ENCODE measurements around the gene PSME4. TPM values are rescaled to one million over a fixed set of nuclear protein-coding genes. Genes with fewer than 3 reads are reported as not detected.
"Not testable (repeated sequence)": the region's sequence is repeated elsewhere in the genome, so short reads cannot be mapped to it uniquely, and the experiment has no call there.

The PSME4 gene
- total RNA-seq, 1 donor from 2014 or later = 42.2 TPM

DNA sequence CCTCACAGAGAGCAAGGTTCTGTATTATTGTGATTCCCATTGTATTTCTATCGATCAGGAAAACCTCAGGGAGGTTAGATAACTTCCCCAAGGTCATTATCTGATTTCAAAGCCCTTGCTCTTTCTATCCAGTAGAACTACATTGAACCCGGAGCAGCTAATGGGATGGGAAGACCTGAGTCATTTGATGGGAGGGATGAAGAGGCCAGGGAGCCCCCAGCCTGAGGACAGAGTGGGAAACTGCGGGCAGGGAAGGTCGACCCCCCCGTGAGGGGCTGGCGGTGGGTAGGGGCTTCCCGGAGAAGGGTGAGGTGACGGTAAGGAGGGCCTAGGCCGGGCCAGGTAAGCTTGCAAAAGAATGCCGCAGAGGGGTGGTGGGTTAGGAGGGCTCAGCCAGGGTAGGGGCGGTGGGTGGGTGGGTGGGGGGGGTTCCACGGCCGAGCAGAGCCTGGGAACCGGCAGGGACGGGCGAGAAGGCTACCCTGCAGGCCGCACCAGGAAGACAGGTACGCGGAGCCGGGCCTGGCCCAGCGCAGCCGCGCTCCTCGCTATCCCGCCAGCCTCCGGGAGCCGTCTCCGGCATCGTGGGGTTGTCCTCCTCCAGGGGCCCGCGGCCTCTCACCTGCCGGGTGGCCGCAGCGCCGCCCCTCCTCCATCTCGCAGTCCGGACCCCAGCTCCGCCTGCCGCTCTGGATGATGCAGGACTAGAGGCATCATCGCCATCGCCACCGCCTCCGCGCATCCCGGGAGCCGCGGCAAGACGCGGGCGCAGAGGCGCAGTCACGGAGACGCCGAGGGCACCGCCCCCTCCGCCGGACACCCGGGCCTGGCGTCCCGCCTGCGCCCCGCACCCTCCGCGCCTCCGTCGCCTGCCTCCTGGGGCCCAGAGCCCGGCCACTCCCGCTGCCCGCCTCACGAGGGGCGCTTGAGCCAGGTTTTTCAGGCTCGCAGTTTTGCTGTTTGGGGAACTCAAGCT, 111.3 kb downstream of the PSME4 start, which contains the start of gene GPR75:
Gene GPR75, minus strand, starts transcription at position 762 of the 976 bp plus-strand sequence. CDS start 5,211 bp downstream, outside the sequence.
- intact Hi-C loops (cut with DNase I) = no loop called here
- peak; percentile 58 for DNase-seq (ENCODE audit: low spot score)
- peak; percentile 70 for ATAC-seq

DNA sequence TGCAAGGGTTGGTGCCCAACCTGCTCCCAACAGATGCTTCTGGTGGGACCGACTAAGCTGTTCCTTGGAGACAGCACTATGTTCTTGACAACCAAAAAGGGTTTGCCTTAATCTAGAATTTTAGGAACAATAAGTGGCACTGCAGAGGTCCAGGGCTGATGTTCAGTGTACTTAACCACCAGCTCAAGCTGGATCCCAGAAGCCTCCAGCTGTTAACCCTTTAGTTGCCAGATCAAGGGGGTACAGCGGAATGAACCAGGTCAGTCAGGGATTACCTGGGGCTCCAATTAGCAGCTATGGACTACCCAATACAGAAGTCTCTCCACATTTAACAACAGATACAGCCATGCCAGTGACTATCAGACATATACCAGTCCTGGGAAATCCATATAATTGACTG, 114.5 kb downstream of the PSME4 start:
- intact Hi-C loops (cut with DNase I) = no loop called here
- no peak for DNase-seq (ENCODE audit: low spot score)
- no peak for ATAC-seq

DNA sequence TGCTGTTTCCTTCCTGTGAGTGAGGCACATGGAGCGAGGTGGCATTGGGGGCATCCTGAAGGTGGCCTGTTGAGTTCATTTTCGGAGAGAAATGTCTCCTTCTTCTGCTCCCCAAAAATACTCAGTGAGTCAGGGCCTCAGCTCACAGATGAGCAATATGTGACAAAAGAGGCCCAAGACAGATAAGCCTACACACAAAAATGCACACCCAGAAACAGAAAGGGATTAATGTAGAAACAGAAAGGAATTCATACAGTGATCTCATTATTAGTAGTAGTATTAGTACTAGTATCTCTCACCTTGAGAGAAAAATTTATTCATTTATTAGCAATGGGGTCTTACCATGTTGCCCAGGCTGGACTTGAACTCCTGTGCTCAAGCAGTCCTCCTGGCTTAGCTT, 116.1 kb downstream of the PSME4 start:
- DNase-seq (ENCODE audit: low spot score) = no peak
- intact Hi-C loops (cut with DNase I) = no loop called here
- no peak for ATAC-seq

DNA sequence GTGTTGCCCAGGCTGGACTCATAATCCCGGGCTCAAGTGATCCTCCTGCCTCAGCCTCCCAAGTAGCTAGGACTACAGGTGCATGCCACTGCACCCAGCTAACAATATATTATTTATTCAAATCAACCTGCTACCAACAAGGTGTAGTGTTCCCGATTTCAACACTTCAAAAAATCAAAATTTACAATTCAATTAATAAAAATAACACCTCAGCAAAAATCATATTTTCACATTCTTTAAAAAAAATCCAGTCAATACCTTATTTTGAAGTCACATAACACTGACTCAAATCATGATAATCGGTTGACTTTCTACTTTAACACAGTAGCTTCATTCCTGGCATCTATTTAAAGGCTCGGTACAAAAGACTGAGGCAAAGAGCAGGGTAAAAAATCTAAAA, 118.3 kb downstream of the PSME4 start:
- ATAC-seq (no peak), DNase-seq (ENCODE audit: low spot score) (no peak)
- intact Hi-C loops (cut with DNase I) = no loop called here

DNA sequence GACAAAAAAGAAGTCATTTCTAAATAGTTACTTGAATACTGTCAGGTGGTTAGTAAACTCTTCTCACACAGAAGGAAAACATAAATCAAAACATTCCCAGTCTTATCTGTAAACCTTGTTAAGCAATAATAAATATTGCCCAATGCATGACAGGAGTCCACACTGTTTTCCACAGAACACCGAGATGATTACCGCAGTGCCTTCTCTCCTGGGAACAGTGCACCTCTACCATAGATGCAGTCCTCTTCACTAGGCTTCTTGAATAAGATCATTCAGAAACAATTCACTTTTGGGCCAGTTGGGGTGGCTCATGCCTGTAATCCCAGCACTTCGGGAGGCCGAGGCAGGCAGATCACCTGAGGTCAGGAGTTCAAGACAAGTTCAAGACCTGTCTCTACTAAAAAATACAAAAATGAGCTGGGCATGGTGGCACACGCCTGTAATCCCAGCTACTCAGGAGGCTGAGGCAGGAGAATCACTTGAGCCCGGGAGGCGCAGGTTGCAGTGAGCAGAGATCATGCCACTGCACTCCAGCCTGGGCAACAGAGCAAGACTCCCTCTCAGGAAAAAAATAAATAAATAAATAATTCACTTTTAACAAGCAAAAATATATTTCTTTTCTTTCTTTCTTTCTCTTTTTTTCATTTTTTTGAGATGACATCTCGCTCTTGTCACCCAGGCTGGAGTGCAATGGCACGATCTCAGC, 119.6 kb downstream of the PSME4 start:
- DNase-seq (ENCODE audit: low spot score); intact Hi-C loops (cut with DNase I): not testable (repeated sequence)
- ATAC-seq = peak; percentile 24

DNA sequence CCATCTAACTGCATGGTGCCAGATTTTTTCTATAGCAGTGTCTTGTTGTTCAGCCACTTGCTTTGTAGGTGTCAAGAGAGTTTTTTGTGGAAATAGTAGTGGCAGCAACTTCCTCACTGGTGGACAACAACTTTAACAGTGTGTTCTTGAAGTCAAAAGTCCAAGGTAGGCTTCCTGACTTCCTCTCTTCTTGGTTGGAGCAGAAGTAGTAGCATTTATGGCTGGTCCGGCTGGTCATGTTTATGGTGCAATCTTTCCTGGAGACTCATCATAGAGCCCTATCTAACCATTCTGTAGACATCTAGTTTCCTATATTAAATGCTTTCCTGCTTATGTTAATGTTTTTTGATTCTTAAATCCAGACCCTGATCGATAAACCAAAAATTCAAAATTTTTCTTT, 122.7 kb downstream of the PSME4 start:
- intact Hi-C loops (cut with DNase I) = no loop called here
- DNase-seq (ENCODE audit: low spot score) (no peak), ATAC-seq (no peak)

DNA sequence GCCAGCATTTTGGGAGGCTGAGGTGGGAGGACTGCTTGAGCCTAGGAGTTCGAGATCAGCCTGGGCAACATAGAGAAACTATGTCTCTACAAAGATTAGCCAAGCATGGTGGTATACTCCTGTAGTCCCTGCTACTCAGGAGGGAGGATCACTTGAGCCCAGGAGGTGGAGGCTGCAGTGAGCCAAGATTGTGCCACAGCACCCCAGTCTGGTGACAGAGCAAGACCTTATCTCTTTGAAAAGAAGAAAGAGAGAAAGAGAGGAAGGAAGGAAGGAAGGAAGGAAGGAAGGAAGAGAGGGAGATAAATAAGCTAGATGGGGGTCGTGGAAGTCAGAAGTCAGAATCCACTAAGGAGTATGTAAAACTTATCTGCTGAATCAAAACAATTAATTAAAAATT, 127.2 kb downstream of the PSME4 start:
- intact Hi-C loops (cut with DNase I) = no loop called here
- DNase-seq (ENCODE audit: low spot score) = no peak
- ATAC-seq = no peak

DNA sequence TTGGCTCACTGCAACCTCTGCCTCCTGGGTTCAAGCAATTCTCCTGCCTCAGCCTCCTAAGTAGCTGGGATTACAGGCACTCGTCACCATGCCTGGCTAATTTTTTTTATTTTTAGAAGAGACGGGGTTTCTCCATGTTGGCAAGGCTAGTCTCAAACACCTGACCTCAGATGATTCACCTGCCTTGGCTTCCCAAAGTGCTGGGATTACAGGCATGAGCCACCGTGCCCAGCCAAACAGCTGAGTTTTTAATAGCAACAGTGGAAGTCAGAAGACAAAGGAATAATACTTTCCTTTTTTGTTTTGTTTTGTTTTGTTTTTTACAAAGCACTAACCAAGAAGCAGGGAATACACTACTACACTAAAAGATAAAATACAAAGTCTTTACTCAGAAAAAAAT, 127.9 kb downstream of the PSME4 start:
- no peak for DNase-seq (ENCODE audit: low spot score)
- ATAC-seq = no peak
- intact Hi-C loops (cut with DNase I) = no loop called here

DNA sequence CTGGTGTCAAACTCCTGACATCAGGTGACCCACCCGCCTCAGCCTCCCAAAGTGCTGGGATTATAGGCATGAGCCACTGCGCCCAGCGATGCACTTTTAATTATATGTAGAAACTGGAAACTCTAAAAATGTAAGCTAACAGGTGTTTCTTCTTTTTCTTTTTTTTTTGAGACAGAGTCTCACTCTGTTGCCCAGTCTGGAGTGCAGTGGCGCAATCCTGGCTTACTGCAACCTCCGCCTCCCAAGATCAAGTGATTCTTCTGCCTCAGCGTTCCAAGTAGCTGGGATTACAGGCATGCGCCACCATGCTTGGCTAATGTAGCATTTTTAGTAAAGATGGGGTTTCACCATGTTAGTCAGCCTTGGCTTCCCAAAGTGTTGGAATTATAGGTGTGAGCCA, 129.1 kb downstream of the PSME4 start:
- ATAC-seq; DNase-seq (ENCODE audit: low spot score); intact Hi-C loops (cut with DNase I): not testable (repeated sequence)

DNA sequence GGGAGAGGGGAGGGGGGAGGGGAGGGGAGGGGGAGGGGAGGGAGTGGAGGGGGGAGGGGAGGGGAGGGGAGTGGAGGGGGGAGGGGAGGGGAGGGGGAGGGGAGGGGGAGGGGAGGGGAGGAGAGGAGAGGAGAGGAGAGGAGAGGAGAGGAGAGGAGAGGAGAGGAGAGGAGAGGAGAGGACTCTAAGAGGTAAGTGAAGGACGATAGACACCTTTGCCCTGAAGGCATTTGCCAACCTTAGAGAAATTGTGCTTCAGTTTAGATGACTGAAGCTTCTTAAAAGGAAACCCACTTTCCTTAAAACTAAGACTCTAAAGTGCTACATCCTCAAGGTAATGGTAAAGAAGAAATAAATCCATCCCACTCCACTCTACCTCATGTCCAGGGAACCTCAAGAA, 130.2 kb downstream of the PSME4 start:
- intact Hi-C loops (cut with DNase I) = no loop called here
- no peak for DNase-seq (ENCODE audit: low spot score)
- ATAC-seq = no peak

DNA sequence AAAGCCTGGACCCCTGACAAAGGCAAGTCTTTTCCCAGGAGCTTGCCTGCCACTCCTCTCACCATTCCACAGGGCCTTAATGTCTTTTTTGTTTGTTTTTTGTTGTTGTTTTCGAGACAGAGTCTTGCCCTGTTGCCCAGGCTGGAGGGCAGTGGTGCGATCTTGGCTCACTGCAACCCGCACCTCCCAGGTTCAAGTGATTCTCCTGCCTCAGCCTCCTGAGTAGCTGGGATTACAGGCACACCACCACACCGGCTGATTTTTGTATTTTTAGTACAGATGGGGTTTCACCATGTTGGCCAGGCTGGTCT, 140.9 kb downstream of the PSME4 start:
- DNase-seq (ENCODE audit: low spot score); intact Hi-C loops (cut with DNase I); ATAC-seq: not testable (repeated sequence)

DNA sequence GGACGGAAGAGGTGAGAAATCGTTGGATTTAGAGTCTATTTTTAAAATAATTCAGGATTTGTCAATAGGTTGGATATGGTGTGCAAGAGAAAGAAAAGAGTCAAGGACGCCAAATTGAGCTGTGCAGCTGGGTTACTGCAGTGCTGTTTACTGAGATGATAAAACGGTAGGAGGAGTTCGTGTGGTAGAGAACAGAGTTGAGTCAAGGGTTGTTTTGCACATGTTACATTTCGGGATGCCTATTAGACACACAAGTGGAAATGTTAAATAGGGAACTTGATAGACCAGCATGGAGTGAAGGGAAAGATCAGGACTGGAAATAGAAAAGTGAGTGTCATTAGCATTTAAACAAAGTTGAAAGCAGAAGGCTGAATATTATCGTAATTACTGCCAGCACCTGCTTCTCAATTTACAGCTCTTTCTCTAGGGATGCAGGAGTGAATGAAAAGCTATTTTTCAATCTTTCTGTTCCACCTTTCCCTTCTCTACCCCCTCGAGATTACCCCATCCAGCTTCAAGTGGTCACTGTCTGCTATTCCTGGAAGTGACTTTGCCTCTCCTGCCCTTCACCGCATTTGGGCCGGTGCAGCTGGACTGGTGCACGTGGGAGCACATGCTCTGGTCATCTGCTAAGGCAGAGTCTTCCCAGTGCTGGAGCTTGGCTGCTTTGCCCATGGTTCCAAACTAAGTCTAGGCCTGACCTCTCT, 141.4 kb downstream of the PSME4 start:
- DNase-seq (ENCODE audit: low spot score) (no peak), ATAC-seq (peak; percentile 75)
- intact Hi-C loops (cut with DNase I) = no loop called here

DNA sequence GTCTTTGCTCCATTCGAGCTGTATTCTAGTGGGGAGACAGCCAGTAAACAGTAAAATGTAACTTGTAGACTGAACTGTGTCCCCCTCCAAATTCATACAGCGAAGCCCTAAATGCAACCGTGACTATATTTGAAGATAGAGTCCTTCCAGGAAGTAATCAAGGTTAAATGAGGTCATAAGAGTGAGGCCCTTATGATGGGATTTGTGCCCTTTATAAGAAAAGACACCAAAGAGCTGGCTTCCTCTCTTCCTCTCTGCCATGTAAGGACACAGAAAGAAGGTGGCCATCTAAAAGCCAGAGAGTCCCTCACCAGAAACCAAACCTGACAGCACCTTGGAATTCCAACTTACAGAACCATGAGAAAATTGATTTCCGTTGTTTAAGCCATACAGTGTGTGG, 142.5 kb downstream of the PSME4 start:
- DNase-seq (ENCODE audit: low spot score) (no peak), ATAC-seq (no peak)
- intact Hi-C loops (cut with DNase I) = no loop called here

DNA sequence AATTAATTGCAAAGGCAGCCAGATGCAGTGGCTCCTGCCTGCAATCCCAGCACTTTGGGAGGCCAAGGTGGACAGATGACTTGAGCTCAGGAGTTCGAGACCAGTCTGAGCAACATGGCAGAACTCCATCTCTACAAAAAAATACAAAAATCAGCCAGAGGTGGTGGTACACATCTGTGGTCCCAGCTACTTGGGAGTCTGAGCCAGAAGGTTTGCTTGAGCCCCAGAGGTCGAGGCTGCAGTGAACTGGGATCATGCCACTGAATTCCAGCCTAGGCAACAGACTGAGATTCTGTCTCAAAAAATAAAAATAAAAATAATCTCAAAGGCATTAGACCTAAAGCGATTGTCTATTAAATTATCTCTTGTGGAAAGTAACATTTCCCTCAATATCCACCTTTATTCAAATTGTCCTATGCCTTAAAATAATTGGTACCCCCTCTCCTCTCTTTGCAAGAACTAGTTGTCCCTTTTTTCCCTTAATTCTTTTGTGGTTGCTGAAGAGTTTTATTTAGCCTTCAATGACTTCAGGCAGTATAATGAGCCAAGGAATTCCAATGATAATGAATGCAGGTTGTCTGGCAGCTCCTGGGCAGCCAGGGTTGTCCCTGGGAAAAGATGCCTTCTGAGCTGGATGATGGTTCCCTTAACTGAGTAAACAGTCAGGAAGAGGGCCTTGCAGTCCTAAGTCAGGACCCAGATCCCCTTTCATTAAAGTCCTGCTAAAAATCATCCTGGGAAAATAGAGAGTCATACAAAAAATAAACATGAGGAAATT, 143.2 kb downstream of the PSME4 start:
- DNase-seq (ENCODE audit: low spot score) = no peak
- intact Hi-C loops (cut with DNase I) = no loop called here
- ATAC-seq = peak; percentile 37

DNA sequence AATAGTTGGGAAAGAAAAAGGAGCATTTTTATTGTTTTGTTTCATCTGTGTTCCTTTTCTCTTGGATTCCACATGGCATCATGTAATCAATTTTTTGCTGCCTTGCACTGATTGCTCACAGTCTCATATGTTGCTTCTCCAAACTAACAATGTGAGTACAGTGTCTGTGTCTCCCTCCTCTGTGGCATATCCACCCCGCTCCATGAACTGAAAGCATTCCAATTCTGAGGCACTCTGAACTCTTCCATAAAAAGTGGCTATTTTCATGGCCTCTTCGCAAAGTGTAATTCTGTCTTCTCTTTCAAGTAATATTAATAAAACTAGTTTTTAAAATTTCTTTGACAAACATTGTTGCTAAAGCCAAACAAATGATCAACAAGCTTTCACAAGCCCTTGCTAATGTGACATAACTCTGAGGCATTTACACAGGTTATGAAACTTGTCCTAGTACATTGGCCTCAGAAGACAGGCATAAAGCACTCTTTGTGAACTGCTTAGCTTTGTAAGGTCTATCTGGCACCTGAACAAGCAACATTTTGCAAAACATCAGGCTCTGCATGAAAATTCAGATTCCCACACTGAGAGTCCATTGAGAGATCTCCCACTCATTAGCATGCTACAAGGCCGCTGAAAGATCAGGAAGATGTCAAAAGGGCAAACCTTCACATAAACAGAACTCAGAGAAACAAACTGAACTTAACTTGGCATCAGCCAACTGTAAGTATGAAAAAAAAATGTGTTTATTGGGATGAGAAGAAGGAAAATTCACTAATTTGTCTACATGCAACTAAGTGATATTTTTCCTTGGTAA, 144.0 kb downstream of the PSME4 start:
- DNase-seq (ENCODE audit: low spot score) (no peak), ATAC-seq (peak; percentile 94)
- intact Hi-C loops (cut with DNase I) = no loop called here

DNA sequence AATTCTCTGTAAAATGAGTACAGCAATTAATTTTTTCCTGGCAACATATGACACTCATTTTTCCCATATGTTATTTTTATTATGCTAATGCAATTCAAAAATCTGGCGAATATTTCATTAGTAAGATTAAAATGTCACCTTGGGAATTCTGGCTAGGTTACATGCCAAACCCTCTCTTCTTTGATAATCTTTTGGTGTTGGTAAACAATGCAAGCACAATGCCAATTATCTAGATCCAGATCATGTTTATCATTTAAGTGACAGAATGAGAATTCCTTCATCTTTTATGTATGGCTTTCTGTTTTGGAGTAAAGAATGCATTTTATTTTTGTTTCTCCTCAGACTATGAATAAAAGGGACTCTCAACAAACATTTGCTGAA, 144.8 kb downstream of the PSME4 start:
- intact Hi-C loops (cut with DNase I) = no loop called here
- DNase-seq (ENCODE audit: low spot score) (no peak), ATAC-seq (no peak)

DNA sequence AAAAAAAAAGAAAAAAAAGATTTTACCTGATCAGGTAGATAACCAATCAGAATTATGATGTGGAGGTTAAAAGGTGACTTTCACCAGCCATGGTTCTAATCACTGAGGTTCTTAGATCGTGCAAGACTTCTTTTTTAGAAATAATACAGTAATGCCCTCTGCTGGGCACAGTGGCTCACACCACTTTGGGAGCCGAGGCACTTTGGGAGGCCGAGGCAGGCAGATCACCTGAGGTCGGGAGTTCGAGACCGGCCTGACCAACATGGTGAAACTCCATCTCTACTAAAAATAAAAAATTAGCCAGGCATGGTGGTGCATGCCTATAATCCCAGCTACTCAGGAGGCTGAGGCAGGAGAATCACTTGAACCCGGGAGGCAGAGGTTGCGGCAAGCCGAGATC, 147.2 kb downstream of the PSME4 start:
- DNase-seq (ENCODE audit: low spot score); intact Hi-C loops (cut with DNase I); ATAC-seq: not testable (repeated sequence)

DNA sequence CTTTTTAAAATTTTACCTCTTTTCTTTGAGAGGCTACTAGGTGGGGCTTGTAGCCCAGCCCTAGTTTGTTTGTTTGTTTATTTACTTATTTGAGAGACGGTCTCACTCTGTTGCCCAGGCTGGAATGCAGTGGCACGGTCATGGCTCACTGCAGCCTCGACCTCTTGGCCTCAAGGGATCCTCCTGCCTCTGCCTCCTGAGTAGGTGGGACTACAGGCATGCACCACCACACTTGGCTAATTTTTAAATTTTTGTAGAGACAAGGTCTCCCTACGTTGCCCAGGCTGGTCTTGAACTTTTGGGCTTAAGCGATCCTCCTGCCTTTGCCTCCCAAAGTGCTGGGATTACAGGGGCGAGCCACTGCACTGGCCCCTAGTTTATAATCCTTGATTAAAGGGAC, 149.0 kb downstream of the PSME4 start:
- DNase-seq (ENCODE audit: low spot score) = no peak
- ATAC-seq = no peak
- intact Hi-C loops (cut with DNase I) = no loop called here
